Endothelial cell of umbilical vein (primary cell): ENCODE results near the gene NRARP. TPM values are rescaled to one million over a fixed set of nuclear protein-coding genes. Genes with fewer than 3 reads are reported as not detected.

Experiments
- BruUV-seq: library from RNA; stranded (reverse); fragments of 400-500 nt; replicated peaks from 2 replicates; lab custom pipeline; 2021; lab: Mats Ljungman, UMichigan
- CTCF ChIA-PET: fragments of 300-600, 350-600 bp; sonication (Branson Sonifier 250); formaldehyde crosslinking; loops from one replicate; lab custom pipeline; 2021; ENCODE audit warnings: antibody characterized with exemption, inconsistent platforms; lab: Charles Lee
- POLR2A ChIA-PET: fragments of 300-600, 350-600 bp; sonication (Branson Sonifier 250); formaldehyde crosslinking; loops from one replicate; lab custom pipeline; 2021; ENCODE audit warnings: antibody characterized with exemption, inconsistent platforms; lab: Charles Lee
- DNase-seq: peaks from one replicate; pipeline ENCODE4 v3.0.0-alpha.2; 2011; ENCODE audit warnings: low read depth, low spot score
- FAIRE-seq: peaks from 2 replicates; lab custom pipeline; 2011; peaks lifted over from hg19 to GRCh38; lab: Jason Lieb, UNC
- H2AFZ ChIP-seq: 2 replicates; pipeline ENCODE4 v1.6.0; 2012; ENCODE audit warnings: low read depth, low read length, control low read depth, inconsistent platforms
- H3K27ac ChIP-seq: 2 replicates; pipeline ENCODE4 v1.5.1; 2011; ENCODE audit warnings: low read depth, mild to moderate bottlenecking, control low read depth, low read length, moderate library complexity; ENCODE audit not compliant: insufficient read depth
- H3K27me3 ChIP-seq, 2 experiments: 2 replicates each; pipeline versions ENCODE4 v1.6.0 to v1.6.1; 2011; ENCODE audit warnings: low read length in 2 of 2, mixed read lengths in 1 of 2; ENCODE audit not compliant: control insufficient read depth in 2 of 2, insufficient read depth in 2 of 2
- H3K36me3 ChIP-seq, 2 experiments: 2 replicates in 1 of 2; 3 replicates in 1 of 2; pipeline ENCODE4 v1.5.1; 2011; ENCODE audit warnings: low read length in 2 of 2, mild to moderate bottlenecking in 1 of 2, moderate library complexity in 1 of 2; ENCODE audit not compliant: control insufficient read depth in 2 of 2, insufficient read depth in 2 of 2; ENCODE audit errors: extremely low read depth in 1 of 2
- H3K4me1 ChIP-seq: 3 replicates; pipeline ENCODE4 v1.5.1; 2011; ENCODE audit warnings: mild to moderate bottlenecking, low read length; ENCODE audit not compliant: control insufficient read depth, insufficient read depth; ENCODE audit errors: extremely low read depth
- H3K4me2 ChIP-seq: 2 replicates; pipeline ENCODE4 v1.6.1; 2011; ENCODE audit warnings: low read length, control low read depth, mixed read lengths; ENCODE audit not compliant: insufficient read depth
- H3K4me3 ChIP-seq, 3 experiments: fragments of 200-600 bp in 1 of 3; sonication (generic), shearing (Covaris generic) in 1 of 3; replicated peaks in 1 of 3; 2 replicates each; pipeline ENCODE4 v1.5.1; 2011 to 2016; ENCODE audit warnings: control low read depth in 3 of 3, low read length in 3 of 3, mild to moderate bottlenecking in 2 of 3, inconsistent platforms in 1 of 3, low read depth in 1 of 3, moderate library complexity in 1 of 3; ENCODE audit not compliant: insufficient read depth in 1 of 3
- H3K79me2 ChIP-seq: 2 replicates; pipeline ENCODE4 v1.6.0; 2012; ENCODE audit warnings: low read length, inconsistent platforms; ENCODE audit not compliant: control insufficient read depth, insufficient read depth
- H3K9ac ChIP-seq: replicated peaks from 2 replicates; pipeline ENCODE3; 2011; ENCODE audit warnings: low read length, control low read depth; ENCODE audit not compliant: insufficient read depth; ENCODE audit errors: extremely low read depth
- H3K9me1 ChIP-seq: replicated peaks from 3 replicates; pipeline ENCODE4 v1.6.0; 2011; ENCODE audit warnings: mild to moderate bottlenecking, low read length; ENCODE audit not compliant: control insufficient read depth, insufficient read depth; ENCODE audit errors: extremely low read depth
- H3K9me3 ChIP-seq: replicated peaks from 2 replicates; pipeline ENCODE4 v1.5.1; 2012; ENCODE audit warnings: low read length, inconsistent platforms; ENCODE audit not compliant: control insufficient read depth, insufficient read depth
- H4K20me1 ChIP-seq: replicated peaks from 2 replicates; pipeline ENCODE3; 2011; ENCODE audit warnings: mild to moderate bottlenecking, low read length; ENCODE audit not compliant: control insufficient read depth, insufficient read depth; ENCODE audit errors: extremely low read depth
- FOS ChIP-seq: IDR thresholded peaks from 2 replicates; pipeline ENCODE4 v1.6.1; 2011; ENCODE audit warnings: mild to moderate bottlenecking, low read length, moderate library complexity, borderline replicate concordance; ENCODE audit not compliant: insufficient read depth
- GATA2 ChIP-seq: IDR thresholded peaks from 2 replicates; pipeline ENCODE4 v1.7.0; 2011; ENCODE audit warnings: low read depth, mild to moderate bottlenecking, moderate library complexity, mixed read lengths, low read length; ENCODE audit not compliant: insufficient read length, insufficient read depth
- MAX ChIP-seq: IDR thresholded peaks from 2 replicates; pipeline ENCODE4 v1.6.1; 2011; ENCODE audit not compliant: insufficient read depth, insufficient read length
- dilution Hi-C: fragments of 300-500 bp; cut with MboI; formaldehyde crosslinking; loops from one replicate; pipeline ENCODE4 v1.15.0; 2019; ENCODE audit warnings: low sequenced_read_pairs; ENCODE audit not compliant: extremely low pct_ligation_motif_present
- intact Hi-C: fragments of 100-400 bp; cut with micrococcal nuclease; formaldehyde crosslinking; loops from one replicate; pipeline ENCODE4 v1.10.0; 2022
- polyA plus RNA-seq, 4 experiments: library from polyadenylated mRNA; depleted of rRNA in 3 of 4; stranded (reverse) in 3 of 4; unstranded in 1 of 4; fragments of >200 nt; gene quantifications; 2 replicates each; pipeline versions ENCODE4 v1.2.1 to v1.2.3, GENCODE V29; 2011 to 2012; ENCODE audit warnings: missing spikeins in 1 of 4
- total RNA-seq: library from RNA; stranded (reverse); gene quantifications from 2 replicates; pipeline ENCODE4 v1.2.3, GENCODE V29; 2021
- TF ChIP-seq, protein P1 (sequence below), 2 donors: IDR thresholded peaks; 1 replicate in 1 of 2; 2 replicates in 1 of 2; pipeline ENCODE4 v1.5.1; 2011; ENCODE audit warnings: low read length in 2 of 2, mild to moderate bottlenecking in 2 of 2, moderate library complexity in 2 of 2, control low read depth in 1 of 2, inconsistent platforms in 1 of 2, low read depth in 1 of 2; ENCODE audit not compliant: insufficient read depth in 1 of 2; ENCODE audit errors: extremely low read depth in 1 of 2

The NRARP gene
- total and polyA plus RNA-seq, 2 donors (not counting 3 experiments of a cell fraction or from before 2014, with no cell fraction given) = 50.0 to 72.9 TPM

- H3K9me1 ChIP-seq = no peaks in the 10 kb centered on the region
- no TSS peak for BruUV-seq
- no peaks in the 10 kb centered on the region for H4K20me1 ChIP-seq
- H3K27ac ChIP-seq = no peak overlapping the region
- H3K4me1 ChIP-seq = peaks cover 22% of the 10 kb centered on the region
- no peak overlapping the region for H2AFZ ChIP-seq
- no peak overlapping the region for H3K9ac ChIP-seq
- no peak overlapping the region for H3K4me3 ChIP-seq
- H3K79me2 ChIP-seq = no peaks in the 10 kb centered on the region
- no peak for TF ChIP-seq MAX
- TF ChIP-seq GATA2 = no peak
- TF ChIP-seq, protein P1, sequence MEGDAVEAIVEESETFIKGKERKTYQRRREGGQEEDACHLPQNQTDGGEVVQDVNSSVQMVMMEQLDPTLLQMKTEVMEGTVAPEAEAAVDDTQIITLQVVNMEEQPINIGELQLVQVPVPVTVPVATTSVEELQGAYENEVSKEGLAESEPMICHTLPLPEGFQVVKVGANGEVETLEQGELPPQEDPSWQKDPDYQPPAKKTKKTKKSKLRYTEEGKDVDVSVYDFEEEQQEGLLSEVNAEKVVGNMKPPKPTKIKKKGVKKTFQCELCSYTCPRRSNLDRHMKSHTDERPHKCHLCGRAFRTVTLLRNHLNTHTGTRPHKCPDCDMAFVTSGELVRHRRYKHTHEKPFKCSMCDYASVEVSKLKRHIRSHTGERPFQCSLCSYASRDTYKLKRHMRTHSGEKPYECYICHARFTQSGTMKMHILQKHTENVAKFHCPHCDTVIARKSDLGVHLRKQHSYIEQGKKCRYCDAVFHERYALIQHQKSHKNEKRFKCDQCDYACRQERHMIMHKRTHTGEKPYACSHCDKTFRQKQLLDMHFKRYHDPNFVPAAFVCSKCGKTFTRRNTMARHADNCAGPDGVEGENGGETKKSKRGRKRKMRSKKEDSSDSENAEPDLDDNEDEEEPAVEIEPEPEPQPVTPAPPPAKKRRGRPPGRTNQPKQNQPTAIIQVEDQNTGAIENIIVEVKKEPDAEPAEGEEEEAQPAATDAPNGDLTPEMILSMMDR (IDR thresholded peaks at IDR 0.05; ENCODE audit: extremely low read depth in 1 of 2, insufficient read depth in 1 of 2, low read depth in 1 of 2, low read length in 2 of 2) = no peak
- no peak for TF ChIP-seq FOS
- dilution Hi-C loops (no loop called here), intact Hi-C loops (no loop called here)
- FAIRE-seq = no peak
- no peaks in the 10 kb centered on the region for H3K9me3 ChIP-seq
- POLR2A ChIA-PET = interaction anchor here (1.1 kb wide), 1 partner anchor 26 kb away, joined by 3 read pairs; the partner anchor contains the start of gene TUBB4B
- no peak for DNase-seq
- H3K36me3 ChIP-seq = peaks cover 0 to 33% of the 10 kb centered on the region in 2 experiments
- no peak overlapping the region for H3K4me2 ChIP-seq
- H3K27me3 ChIP-seq = no peaks in the 10 kb centered on the region
- CTCF ChIA-PET = interaction anchor here (0.7 kb wide), 1 partner anchor 30 kb away, joined by 3 read pairs; no protein-coding TSS in a partner anchor
Observed at GRCh38 chr9:137266585-137267453, 35.3 kb downstream of the NRARP start.
